NCI-H2029 treated with DMSO at 0.1 percent for 48 hours (cell line): Measurements from ENCODE around the gene HECW1.
"Not testable (repeated sequence)": the region's sequence is repeated elsewhere in the genome, so short reads cannot be mapped to it uniquely, and the experiment has no call there.

ENCODE experiments used
- DNase-seq: peaks from one replicate; lab custom pipeline; 2025; lab: John Stamatoyannopoulos, UW

HECW1 gene

DNA sequence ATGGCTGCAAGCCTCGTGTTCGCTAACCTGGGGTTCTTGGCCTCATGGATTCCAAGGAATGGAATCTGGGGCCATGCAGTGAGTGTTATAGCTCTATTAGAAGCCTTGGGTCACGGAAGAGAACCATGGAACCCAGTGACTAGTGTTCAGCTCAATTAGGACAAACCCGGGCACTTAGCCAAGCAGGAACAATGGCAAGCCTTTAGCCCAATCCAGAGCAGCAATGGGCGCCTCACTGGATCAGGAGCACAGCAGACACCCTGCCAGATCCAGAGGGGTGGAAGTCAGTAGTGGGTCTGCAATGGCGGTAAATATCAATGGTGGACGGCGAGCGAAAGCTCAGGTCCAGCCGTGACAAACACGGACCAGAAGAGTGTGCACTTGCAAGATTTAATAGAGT, 98.1 kb downstream of the HECW1 start:
- DNase-seq = not testable (repeated sequence)

DNA sequence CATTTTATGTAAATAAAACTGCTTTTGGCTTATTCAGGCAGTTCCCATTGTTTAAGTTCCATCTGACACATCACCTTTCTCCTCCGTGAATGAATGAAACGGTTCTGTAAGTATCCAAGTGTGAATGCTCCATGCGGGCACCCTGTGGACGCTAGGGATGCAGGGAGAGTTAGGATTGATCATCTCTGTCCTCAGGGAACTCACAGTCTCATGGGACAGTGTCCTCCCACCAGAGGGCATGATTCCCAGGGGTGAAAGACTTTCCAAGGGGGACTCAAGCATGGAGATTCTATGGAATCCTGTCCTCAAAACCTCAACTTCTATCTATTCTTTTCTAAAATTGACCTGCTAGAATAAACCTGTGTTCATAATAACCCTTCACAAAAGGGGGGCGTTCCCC, 98.8 kb downstream of the HECW1 start:
- no peak for DNase-seq

DNA sequence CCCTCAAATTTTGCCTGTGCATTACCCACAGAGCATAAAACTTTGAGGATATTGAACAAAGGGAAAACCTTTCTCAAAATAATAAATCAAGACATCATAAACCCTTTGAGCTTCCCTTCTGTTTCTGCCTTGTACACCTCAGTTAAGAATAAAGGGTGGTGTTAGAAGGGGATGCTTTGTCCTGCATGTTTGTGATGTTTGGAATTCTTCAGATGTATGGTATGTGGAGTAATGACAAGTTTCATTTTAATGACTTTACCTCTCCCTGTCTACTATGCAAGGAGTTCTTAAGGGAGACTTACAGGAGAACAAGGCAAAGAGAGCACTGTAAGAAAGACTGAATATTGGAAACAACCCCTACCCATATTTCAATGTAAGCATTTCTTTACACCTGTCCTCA, 99.2 kb downstream of the HECW1 start:
- DNase-seq = no peak

- DNase-seq = no peak
Measured at GRCh38 chr7:43212921-43213320, 100.5 kb downstream of the HECW1 start.

DNA sequence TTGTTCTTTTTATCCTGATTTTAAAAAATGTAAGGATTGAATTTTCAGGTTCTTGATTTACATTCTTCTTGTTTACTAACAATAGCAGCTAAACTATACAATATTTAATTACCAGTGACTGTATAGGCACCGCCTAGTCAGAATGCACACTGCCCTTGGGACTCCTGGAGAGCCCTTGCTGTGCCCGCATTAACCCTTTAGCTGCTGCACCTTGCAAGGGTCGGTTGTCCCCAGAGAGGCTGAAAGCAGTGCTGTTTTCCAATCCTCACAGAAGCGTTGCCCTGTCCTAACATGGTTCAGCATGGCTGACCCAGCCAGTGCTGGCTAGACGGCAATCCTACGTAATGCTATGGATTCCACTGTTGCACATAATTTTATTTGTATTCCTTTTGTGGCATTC, 102.6 kb downstream of the HECW1 start:
- no peak for DNase-seq

GRCh38 chr7:43217055-43217454, 104.6 kb downstream of the HECW1 start:
- DNase-seq = no peak

GRCh38 chr7:43218901-43219300, 106.5 kb downstream of the HECW1 start:
- DNase-seq = not testable (repeated sequence)

DNA sequence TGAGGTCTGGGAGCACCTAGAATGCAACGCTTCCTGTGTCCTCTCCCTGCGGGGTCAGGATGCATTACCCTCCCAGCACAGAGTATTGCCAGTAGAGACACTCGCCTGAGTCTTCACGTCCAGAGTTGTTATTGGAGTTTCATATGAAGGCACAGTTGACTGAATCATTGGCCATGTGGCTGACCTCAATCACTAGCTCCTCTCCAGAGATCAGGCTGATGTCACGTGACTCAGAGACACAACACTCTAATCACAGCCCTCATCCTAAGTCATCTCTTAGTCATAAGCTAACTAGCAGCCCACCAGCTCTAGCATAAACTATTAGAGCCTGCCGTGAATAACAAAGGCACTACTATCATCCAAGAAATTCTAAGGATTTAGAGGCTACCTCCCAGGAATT, 107.8 kb downstream of the HECW1 start:
- no peak for DNase-seq

DNA sequence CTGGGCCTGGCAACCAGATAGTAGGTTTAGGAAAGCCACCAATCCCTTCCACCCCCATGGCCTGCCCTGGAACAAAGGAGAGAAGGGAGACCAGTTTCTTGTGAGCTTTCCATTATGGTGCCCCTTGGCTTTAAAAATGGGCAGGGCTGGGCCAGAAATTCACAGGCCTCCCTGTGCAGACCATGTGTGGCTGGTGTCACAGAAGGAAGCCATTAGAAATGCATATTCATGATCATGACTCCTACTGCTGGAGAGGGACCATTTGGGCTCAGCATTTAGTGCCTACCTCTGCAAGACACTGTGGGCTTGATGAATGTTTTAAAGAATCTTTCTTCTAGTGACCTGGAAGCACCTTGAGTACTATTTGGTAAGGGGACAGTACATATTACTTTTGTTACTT, 108.3 kb downstream of the HECW1 start:
- no peak for DNase-seq

GRCh38 chr7:43229801-43230200, 117.4 kb downstream of the HECW1 start:
- DNase-seq = no peak

DNA sequence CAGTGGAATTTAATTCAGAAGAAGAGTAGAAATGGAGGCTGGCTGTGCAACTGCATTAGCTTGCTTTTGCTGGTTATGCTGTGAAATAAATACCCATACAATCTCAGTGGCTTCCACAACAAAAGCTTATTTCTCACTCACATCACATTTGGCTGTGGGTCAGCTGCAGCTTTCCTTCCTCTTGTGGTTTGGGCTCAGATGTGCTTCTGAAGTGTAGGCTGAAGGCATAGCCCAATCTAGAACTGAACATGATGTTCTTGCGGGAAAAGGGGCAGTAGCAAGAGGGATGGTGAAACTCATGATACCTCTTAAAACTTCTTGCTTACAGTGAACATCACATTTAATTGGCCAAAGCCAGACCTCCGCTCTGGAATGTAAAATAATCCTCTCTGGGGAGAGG, 119.9 kb downstream of the HECW1 start:
- no peak for DNase-seq

DNA sequence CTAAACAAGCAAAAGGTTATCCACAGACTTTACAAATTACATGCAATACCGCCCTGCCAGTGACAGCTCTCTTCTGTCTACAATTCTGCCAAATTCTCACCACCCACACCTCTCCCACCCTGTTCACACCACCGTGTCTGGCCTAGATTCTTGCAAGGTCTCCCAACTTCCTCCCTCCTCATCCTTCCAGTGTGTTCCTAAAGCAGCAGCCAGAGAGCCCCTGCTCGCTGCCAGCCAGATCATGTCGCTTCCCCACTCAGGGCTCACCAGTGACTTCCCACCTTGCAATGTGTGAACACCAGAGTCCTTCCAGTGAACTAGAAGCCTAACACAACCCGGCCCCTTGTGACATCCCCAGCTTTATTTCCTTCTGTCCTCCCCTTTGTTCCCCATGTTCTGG, 121.6 kb downstream of the HECW1 start:
- no peak for DNase-seq

DNA sequence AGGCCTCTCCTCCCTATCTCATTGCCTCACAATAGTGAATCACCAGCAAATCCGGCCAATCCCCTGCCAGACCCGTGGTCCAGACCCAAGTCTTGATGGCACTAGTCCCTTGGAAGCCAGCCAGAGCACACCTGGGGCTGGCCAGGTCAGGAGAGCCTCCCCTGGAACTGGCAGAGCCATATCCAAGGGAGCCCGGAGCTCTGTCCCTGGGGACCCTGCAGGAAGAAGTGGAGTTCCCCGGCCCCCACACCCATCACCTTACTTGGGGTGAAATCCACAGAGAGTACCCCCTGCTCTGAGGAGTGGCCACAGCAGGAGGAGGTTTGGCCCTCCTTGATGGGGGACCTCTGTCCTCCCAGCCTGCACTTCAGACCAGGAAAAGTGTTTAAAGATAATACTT, 122.5 kb downstream of the HECW1 start:
- no peak for DNase-seq

DNA sequence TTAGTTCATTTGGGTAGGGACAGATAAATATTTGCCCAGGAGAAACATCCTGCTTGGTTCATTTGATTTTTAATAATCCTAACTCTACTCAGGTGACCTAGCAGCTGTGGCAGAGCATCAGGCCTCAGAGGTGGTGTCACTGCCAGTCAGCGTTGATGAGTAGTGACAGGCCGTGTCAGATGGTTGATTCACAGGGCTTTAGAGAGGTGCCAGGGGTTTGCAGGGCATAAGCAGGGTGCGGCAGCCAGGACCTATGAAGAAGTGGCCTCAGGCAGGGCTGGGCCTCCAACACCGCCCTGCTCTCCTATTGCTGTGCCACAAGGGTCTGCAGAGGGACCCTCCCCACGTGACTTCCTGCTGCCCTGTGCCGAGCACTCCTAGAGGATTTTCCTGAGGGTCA, 128.1 kb downstream of the HECW1 start:
- DNase-seq = no peak

GRCh38 chr7:43242628-43243255, 130.3 kb downstream of the HECW1 start:
- no peak for DNase-seq

DNA sequence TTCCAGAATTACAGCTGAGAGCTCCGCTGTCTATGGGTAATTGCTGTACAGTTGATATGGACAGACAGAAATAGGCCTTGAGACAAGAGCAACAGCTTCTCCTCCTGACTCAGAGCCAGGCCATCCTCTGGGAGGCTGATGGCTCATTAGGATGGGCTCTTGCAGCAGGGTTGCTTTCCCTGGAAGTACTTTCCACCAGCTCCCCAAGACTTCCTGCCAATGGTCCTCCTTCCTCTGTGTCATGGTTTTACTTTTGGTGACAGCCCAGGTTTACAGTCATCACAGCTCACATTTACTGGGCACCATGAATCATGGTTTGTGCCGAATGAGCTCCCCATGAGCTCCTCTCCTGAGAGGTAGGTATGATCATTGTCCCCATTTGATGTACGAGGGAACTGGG, 131.8 kb downstream of the HECW1 start:
- DNase-seq = no peak

GRCh38 chr7:43244784-43245183, 132.3 kb downstream of the HECW1 start:
- no peak for DNase-seq

GRCh38 chr7:43247757-43248156, 135.3 kb downstream of the HECW1 start:
- DNase-seq = no peak

- DNase-seq = no peak
Measured at GRCh38 chr7:43248553-43248952, 136.1 kb downstream of the HECW1 start.

- DNase-seq = no peak
Measured at GRCh38 chr7:43248961-43249822, 136.7 kb downstream of the HECW1 start.

GRCh38 chr7:43249823-43250145, 137.3 kb downstream of the HECW1 start:
- DNase-seq = no peak

DNA sequence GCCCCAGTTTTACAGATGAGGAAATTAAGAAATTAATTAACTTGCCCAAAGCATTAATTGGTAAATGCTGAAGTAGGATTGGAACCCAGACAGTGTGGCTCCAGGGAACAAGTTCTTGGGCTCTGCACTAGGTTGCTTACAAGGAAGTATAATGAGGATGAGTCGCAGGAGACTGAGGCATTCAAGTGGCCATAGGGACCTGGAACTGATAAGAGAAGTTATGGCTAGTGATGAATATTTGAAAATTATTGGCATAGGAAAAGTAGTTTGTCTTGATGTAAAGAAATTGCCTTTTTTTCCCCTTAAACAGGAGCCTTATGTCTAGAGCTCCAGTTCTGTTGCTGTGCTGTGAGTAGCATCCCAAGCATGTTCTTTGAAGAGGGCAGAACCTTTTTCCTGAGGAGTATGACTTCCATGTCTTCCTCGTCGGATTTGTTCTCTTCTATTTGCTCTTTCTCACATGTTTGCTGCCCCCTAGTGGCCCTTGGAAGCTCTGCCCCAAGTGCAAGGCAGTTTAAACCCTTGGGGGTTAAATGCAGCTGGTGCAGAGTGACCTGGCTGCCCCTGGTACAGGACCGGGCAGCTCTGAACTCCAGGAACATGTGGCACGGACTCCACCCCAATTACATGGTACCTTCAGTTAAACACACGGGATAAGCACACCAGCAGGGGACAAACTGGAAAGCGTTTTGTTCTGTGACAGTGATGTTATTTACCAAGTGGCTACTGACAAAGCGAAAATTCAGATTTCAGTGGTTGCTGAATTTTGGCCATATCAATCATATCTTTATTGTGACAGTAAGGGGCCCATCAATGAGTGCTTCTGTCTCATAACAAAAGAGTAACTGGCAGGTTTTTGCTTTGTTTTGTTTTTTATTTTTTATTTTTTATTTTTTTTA, 148.8 kb downstream of the HECW1 start:
- DNase-seq = peak; percentile 74

GRCh38 chr7:43265139-43265538, 152.7 kb downstream of the HECW1 start:
- DNase-seq = no peak
